Stimulated activated CD4-positive, alpha-beta T cell treated with anti-CD3 and anti-CD28 coated beads, Interleukin-2, amount 100 ng/mL, for 4 hours (primary cell): ENCODE results near the gene STRIP2.
"Not testable (repeated sequence)": the region's sequence is repeated elsewhere in the genome, so short reads cannot be mapped to it uniquely, and the experiment has no call there.

ENCODE experiments used
- DNase-seq: peaks from one replicate; pipeline ENCODE4 v3.0.0-alpha.2; 2020; ENCODE audit warnings: low read depth

STRIP2 gene

GRCh38 chr7:129494041-129494440 lies 59.8 kb downstream of the STRIP2 start:
- no peak for DNase-seq

- DNase-seq: no peak
Observed at GRCh38 chr7:129495987-129496386, 61.8 kb downstream of the STRIP2 start.

GRCh38 chr7:129496653-129497052 lies 62.4 kb downstream of the STRIP2 start:
- no peak for DNase-seq

- DNase-seq: no peak
Observed at GRCh38 chr7:129497156-129497555, 62.9 kb downstream of the STRIP2 start.

- DNase-seq: no peak
Observed at GRCh38 chr7:129498021-129498420, 63.8 kb downstream of the STRIP2 start.

- DNase-seq: no peak
Observed at GRCh38 chr7:129499999-129500398, 65.8 kb downstream of the STRIP2 start.

- DNase-seq: peak; percentile 92
Observed at GRCh38 chr7:129501760-129502707, 67.8 kb downstream of the STRIP2 start, which contains the start of gene SMKR1. TSS of gene SMKR1 (plus strand) at chr7:129502531. CDS start at chr7:129502825, 294 bp downstream.

GRCh38 chr7:129502708-129503685 lies 68.8 kb downstream of the STRIP2 start:
- no peak for DNase-seq

- DNase-seq: no peak
Observed at GRCh38 chr7:129503725-129504124, 69.5 kb downstream of the STRIP2 start.

GRCh38 chr7:129512192-129512591 lies 78.0 kb downstream of the STRIP2 start:
- no peak for DNase-seq

GRCh38 chr7:129513546-129513945 lies 79.3 kb downstream of the STRIP2 start:
- DNase-seq: no peak

GRCh38 chr7:129514683-129515082 lies 80.5 kb downstream of the STRIP2 start:
- no peak for DNase-seq

- DNase-seq: no peak
Observed at GRCh38 chr7:129515381-129515780, 81.1 kb downstream of the STRIP2 start.

GRCh38 chr7:129517931-129518330 lies 83.7 kb downstream of the STRIP2 start:
- DNase-seq: no peak

- no peak for DNase-seq
Observed at GRCh38 chr7:129519464-129519863, 85.2 kb downstream of the STRIP2 start.

- no peak for DNase-seq
Observed at GRCh38 chr7:129522088-129522970, 88.1 kb downstream of the STRIP2 start.

GRCh38 chr7:129522971-129523340 lies 88.7 kb downstream of the STRIP2 start:
- DNase-seq: no peak

- no peak for DNase-seq
Observed at GRCh38 chr7:129523924-129524323, 89.7 kb downstream of the STRIP2 start.

- DNase-seq: not testable (repeated sequence)
Observed at GRCh38 chr7:129524405-129524804, 90.2 kb downstream of the STRIP2 start.

GRCh38 chr7:129525225-129525862 lies 91.1 kb downstream of the STRIP2 start:
- DNase-seq: no peak

GRCh38 chr7:129529643-129530042 lies 95.4 kb downstream of the STRIP2 start:
- no peak for DNase-seq
